ENCODE data around the gene TIMP3.

DNA sequence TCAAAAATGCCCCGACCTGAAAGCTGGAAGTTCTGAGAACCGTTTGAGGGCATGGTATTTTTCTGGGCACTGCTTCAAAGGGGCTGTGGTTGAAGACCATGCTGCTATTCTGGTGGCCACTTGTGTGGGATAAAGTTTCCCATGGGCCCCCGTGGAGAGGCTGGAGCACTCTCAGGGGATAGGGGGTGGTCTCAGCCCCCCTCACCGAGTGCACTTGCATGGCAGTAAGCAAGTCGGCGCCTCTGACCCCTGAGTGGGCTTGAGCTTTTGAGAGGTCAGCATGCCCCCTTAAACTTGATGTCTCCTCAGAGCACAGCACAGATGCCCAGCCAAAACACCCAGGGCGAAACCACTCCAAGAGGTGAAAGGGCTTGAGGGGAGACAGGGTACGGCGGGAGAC, 35.6 kb downstream of the TIMP3 start:
- no peak for TF ChIP-seq POLR2A (IDR thresholded peaks at IDR 0.05)
- TF ChIP-seq, protein P1, sequence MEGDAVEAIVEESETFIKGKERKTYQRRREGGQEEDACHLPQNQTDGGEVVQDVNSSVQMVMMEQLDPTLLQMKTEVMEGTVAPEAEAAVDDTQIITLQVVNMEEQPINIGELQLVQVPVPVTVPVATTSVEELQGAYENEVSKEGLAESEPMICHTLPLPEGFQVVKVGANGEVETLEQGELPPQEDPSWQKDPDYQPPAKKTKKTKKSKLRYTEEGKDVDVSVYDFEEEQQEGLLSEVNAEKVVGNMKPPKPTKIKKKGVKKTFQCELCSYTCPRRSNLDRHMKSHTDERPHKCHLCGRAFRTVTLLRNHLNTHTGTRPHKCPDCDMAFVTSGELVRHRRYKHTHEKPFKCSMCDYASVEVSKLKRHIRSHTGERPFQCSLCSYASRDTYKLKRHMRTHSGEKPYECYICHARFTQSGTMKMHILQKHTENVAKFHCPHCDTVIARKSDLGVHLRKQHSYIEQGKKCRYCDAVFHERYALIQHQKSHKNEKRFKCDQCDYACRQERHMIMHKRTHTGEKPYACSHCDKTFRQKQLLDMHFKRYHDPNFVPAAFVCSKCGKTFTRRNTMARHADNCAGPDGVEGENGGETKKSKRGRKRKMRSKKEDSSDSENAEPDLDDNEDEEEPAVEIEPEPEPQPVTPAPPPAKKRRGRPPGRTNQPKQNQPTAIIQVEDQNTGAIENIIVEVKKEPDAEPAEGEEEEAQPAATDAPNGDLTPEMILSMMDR (IDR thresholded peaks at IDR 0.05) = no peak

Measured in body of pancreas (tissue), 4 donors.